Amniotic stem cell (primary cell): ENCODE measurements around the gene ARFIP2.
"Not testable (repeated sequence)": the region's sequence is repeated elsewhere in the genome, so short reads cannot be mapped to it uniquely, and the experiment has no call there.

Experiments
- DNase-seq: peaks from one replicate; lab custom pipeline; 2025; lab: John Stamatoyannopoulos, UW

The ARFIP2 gene, protein sequence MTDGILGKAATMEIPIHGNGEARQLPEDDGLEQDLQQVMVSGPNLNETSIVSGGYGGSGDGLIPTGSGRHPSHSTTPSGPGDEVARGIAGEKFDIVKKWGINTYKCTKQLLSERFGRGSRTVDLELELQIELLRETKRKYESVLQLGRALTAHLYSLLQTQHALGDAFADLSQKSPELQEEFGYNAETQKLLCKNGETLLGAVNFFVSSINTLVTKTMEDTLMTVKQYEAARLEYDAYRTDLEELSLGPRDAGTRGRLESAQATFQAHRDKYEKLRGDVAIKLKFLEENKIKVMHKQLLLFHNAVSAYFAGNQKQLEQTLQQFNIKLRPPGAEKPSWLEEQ

DNA sequence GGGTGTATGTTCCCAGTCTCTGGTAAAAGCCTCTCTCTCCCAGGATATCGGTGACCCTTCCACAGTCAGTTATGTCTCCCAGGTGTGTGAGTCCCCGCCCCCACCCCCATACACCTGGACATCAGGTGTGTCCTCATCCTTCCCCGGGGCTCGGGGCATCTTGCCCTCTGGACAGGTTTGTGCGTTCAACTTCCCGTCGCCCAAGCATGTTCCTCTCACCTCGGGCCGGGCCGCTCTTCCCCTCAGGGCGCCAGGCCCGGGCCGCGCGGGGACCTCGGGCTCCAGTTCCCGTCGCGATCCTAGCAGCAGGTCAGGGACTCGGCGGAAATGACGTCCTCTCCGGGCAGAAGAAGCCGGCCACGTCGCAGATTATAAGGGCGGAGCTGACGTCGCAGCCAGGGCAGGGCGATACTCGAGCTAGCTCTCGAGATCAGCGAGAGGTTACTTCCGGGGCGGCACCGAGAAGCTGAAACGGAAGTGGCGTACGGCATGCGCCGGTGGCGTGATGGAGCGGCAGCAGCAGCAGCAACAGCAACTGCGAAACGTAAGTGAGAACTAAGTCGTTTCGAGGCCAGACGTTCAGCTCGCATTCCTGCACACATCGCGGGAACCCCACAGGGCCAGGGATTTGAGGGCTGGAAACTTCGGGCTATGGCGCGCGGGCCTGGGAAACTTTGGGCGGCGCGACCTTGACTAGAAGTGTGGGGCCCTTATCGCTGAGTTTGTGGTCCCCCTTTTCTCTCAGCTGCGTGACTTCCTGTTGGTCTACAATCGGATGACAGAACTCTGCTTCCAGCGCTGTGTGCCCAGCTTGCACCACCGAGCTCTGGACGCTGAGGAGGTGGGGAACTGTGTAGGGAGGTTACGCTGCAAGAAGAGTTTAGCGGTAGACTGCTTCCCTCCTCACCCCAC lies at the start of gene ARFIP2, which contains the start of gene TIMM10B:
ARFIP2 (minus strand) TSS at position 320 of the 912 bp plus-strand sequence. CDS start 910 bp downstream, outside the sequence.
TIMM10B (plus strand) TSS at position 490 of the 912 bp plus-strand sequence; CDS start at position 506, 16 bp downstream.
- peak; percentile 98 for DNase-seq

DNA sequence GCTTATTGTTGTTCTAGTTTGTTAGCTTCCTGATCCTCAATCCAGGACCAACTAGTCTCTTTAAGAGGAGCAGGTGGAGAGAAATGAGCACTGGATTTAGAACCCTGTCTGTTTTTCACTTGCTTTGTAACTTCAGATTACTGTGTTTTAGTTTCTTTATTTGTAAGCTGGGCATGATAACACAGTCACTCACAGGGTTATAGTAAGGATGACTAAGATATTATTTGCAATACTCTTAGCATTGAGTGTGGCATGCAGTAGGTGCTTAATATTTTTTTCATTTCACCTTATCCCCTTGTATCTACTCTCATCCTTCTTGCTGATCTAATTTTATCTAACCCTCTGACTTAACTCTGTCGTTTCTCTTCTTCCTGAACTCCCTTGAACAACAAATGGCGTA lies 49.7 kb upstream of the ARFIP2 start:
- DNase-seq, result no peak

DNA sequence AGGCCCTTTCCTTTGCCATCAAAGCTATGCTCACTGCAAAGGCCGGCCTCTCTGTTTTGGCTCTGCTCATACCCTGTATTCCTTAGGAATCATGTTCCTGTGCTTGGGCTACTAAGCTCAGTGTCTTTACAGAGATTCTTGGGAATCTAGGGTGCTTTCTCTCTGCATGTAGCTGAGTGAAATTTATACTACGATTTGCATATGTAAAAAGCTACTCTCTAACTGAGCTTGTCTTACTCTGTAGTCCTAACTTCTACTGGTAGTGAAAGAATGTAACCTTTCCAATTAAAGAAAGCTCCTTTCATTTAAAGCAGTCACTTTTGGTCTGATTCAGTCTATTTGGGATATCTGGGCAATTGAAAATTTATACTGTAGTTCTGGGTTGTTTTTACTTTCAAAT lies 48.1 kb upstream of the ARFIP2 start:
- DNase-seq, result no peak

DNA sequence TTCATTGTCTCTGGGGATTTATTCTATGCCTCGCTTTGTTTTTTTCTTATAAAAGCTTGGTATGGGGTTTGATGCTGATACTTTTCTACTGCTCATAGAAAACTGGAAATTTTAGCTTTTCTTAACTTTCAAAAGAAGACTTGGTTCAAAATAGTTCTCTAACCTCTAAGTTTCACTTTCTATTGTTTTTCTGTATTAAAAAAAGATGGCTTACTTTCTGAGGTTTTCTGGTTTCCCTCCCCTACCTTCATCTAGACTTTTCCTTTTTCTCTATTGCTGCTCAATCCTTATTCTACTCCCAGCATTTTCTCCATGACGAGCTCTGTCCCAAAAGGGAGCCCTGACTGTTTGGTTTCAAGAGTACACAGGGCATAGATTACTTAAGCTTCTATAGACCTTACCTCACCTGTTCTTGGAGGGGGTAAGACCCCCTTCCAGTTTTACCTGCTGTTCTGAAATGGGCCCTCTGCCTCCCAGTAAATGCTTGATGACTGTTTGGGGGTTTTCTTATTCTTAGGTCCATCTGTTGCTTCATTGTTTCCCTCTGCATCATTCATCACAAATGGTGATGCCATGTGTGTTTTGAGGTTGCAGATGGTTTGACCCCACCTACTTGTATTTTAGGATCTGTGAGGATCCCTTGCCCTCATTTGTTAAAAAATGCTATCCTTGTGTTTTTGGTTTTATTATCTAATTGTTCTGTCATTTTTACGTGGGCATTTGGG lies 45.4 kb upstream of the ARFIP2 start:
- no peak for DNase-seq

DNA sequence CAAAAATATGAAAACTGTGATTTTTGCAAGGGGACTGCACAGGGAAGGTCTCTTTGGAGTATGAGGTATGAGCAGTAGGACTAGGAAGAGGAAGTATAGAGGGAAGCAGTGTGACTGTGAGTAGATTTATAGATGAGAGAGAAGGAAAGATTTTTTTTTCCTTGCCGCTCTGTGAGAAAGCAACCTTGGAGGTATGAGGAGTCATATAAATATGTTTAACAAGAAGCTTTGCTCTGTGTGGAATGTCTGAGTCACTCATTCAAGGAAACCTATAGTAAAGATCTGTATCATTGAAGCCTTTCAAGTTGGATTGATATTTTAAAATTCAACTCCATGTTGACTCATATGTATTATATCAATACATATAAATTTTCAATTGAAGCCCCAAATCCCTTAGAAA lies 42.1 kb upstream of the ARFIP2 start:
- peak; percentile 43 for DNase-seq

DNA sequence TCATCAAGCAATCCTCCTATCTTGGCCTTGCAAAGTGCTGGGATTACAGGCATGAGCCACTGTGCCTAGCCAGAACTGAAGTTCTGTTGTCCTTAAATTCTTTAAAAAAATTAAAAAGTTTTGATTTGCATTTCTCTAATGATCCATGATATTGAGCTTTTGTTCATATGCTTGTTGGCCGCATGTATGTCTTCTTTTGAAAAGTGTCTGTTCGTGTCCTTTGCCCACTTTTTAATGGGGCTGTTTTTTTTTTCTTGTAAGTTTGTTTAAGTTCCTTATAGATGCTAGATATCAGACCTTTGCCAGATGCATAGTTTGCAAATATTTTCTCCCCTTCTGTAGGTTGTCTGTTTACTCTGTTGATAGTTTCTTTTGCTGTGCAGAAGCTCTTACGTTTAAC lies 40.8 kb upstream of the ARFIP2 start:
- DNase-seq, result not testable (repeated sequence)

DNA sequence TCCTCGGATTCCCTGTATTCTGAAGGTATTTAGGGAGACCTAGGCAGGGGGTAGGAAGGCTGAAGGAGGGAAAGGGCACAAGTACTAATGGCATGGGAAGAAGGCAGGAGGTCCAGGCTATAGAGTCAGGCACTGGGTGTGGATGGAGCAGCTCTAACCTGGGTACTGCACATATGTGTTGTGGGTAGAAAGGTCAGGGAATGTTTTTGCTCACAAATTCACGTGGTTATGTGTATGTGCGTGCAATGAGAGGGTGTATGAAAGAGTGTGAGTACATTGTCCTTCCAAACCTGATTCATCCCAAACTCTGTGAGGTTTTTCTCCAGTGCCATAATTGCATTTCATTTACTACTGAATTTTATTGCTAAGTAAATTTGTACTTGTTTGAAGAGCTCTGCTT lies 39.1 kb upstream of the ARFIP2 start:
- no peak for DNase-seq

DNA sequence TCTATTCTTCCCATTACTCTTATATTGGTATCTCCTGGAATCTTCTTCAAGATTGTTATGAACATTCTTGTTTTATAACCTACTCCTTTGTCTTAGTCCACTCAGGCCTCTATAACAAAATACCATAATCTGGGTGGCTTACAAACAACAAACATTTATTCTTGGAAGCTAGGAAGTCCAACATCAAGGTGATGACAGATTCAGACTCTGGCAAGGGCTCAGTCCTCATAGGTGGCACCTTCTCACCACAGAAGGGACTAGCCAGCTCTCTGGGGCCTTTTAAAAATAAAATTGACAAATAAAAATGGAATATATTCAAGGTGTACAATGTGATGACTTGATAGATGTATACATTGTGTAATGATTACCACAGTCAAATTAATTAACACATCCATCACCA lies 35.7 kb upstream of the ARFIP2 start:
- DNase-seq, result no peak

DNA sequence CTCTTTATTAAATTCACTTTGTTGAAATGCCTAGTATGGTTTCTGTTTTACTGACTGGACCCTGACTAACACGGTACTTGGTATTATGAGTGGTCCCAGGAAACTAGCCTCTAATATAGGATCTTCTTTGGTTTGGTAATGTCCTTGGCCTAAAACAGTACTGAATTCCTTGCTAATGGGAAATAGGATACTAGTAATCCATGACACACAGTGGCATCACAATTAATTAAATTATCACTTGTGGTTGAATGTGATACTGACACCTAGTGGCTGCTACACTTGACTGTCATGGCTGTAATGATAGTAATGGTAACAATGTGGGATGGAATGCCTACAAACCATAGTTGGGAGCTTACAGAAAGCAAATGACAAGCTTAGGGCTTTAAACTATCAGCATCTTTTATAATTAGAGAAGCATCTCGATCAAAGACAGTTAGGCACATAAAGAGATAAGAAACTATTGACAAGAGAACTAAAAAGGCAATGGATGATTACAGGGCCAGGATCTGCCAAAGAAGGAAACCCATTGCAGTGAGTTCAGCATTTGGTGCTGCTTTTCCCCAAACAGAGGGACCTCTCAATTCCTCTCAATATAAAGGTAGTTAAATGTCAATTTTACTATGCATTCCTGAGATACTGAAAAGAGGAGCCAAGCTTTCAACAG lies 24.6 kb upstream of the ARFIP2 start:
- no peak for DNase-seq

DNA sequence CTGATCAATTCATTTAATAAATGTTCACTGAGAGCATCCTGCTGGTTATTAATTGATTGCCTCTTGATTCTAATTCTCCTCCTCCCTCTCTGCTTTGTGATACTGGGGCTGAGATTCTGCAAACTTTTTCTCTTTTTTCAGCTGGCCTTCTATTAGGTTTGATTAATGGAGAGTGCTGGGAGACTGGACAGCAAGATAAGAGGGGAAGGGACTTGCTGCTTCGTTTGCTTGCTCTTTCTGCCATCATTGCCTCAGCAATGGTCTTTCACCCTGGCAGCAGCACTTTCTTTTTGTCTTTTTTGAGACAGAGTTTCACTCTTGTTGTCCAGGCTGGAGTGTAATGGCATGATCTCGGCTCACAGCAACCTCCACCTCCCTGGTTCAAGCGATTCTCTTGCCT lies 23.0 kb upstream of the ARFIP2 start:
- DNase-seq, result no peak

DNA sequence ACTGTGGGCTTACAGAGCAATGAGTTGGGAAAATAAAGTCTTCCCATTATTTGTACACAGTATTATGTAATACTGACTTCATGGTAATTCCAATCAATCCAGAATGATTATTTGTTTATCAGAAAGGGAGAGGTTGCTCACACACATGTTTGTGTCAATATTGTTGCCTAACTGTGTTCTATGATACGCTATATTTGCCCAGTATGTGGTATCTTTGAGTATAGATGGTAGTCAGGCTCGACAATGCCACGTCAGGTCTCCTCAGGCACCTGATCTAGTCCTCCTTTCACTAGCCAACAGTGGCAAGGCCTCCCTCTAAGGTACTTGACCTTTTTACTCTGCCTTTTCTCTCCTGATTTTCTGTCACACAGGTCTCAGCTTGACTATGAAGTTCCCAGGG lies 21.3 kb upstream of the ARFIP2 start:
- DNase-seq, result no peak

DNA sequence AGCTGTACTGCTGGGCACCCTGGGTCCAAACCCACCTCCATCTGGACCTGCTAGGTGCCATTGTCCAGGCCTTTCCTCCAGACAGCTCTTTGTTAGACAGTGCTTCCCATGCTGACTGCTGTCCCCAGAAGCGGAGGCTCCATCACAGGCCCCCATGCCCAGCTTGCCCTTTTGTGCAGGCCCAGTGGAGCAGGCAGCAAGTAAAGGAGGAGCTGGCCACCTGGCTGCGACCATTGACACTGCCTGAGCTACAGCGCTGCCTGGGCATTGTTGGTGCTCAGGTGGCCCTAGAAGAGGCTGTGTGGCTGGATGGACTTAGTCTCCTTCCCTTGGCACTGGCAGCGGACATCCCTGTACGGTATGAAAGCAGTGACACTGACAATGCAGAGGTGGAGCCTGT lies 17.4 kb upstream of the ARFIP2 start:
- DNase-seq, result no peak

DNA sequence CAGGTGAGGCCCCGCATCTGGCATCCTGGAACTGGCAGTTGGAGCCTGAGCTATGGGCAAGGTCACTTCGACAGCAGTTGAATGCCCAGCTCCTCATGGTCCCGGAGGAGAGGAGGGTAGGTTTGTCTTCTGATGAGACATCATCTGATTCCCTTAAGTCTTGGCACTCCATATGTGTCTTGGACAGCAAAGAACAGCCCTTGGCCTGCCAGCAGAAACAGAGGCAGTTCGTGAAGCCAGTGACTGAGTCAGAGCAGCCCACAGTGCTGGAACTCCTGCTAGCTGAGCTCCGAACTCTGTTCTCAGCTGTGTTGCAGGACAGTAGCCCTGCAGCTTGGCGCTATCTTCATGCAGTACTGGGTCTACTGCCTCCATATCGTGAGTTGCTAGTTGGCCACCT lies 17.0 kb upstream of the ARFIP2 start:
- DNase-seq, result no peak

DNA sequence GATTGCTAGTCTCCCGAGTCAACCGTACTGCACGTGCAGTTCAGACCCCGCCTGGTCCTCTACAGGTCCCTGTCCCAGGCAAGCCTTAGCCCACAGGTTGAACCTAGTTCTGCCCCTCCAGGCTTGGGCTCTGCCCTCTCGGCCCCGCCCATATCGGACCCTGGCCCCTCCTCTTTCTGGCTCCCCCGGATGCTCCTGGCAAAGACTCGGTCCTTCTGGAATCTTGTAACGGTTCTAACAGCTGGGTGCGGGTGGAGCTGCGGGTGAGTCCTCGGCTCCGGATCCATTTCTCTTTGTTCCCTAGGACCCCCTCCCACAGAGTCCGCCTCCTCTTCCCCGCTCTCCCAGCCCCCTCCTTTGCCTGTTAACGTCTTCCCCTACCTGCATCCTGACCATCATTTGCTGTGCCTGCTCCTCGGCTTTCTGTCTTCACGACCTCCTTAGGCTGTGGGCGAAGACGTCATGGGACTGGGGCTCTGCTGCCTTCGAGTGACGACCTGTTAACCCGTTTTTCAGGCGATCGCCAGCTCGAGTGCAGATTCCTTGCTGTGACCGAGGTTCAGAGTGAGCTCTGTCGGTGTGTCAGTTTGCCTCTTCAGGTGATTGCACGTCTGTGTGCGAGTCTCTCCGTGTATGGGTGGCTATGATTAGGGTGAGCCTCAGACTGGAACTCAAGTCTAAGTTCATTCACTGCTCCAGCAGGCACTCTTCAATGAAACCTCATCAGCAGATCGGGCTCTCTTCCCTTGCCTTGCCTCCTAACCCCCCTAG lies 16.1 kb upstream of the ARFIP2 start, which contains the start of gene DNHD1:
DNHD1 (plus strand) TSS at position 212 of the 771 bp plus-strand sequence. CDS start 936 bp downstream, outside the sequence.
- no peak for DNase-seq

DNA sequence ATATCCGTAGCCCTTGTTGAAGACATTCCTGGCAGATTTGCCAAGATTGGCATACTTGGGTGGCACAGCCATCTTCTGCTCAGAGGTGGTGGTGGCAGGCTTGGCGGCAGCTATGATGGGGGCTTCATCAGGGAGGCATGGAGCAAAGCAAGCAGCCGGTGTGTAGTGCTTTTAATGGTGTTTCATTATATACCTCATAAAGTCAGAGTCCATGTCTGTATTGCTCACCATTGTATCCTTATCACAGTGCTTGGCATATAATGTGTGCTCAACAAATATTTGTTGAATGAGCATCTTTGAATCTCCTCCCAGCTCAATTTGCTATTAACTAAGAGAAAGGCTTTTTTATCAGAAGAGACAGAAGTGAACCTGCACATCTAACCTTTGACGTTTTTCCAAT lies 8.2 kb upstream of the ARFIP2 start:
- no peak for DNase-seq

DNA sequence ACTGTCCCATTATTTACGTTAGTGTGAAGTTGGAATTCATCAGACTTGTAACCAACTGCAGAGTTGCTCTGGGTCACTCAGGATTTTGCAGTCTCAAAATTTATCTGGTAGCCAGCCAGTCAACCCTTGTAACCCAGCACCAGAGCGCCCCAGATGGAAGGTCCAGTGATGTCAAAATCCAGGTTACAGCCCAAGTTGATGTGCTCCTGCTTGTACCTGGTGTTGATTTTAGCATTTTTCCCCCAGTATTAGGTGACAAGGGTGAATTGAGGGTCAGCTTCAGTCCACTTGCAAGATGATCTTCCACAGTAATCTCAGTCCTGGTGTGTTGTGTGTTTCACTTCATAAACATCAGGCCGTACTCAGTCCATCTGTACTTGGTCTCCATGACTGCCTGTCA lies 7.7 kb upstream of the ARFIP2 start:
- no peak for DNase-seq

DNA sequence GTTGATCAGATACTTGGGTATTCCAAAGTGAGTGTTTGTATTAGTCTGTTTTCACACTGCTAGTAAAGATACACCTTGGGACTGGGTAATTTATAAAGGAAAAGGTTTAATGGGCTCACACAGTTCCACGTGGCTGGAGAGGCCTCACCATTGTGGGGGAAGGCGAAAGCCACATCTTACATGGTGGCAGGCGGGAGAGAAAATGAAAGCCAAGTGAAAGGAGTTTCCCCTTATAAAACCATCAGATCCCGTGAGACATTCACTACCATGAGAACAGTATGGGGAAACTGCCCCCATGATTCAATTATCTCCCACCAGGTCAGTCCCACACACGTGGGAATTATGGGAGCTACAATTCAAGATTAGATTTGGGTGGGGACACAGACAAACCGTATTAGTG lies 7.2 kb upstream of the ARFIP2 start:
- no peak for DNase-seq

DNA sequence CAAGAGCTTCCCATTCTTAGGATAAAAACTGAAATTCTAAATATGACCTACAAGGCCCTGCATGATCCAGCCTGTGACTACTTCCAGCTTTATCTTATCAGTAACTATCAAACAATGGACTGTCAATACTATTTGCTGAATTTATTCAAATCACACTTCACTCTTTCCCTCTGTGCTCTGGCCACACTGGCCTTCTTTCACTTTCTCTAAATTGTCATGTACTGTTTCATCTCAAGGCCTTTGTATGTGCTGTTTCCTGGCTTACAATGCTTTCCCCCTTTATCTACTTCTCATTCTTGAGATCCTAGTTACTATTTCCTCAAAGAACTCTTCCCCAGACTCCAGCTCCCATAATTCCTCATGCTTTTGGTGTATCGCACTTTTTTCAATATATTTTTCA lies 5.8 kb upstream of the ARFIP2 start:
- DNase-seq, result no peak

DNA sequence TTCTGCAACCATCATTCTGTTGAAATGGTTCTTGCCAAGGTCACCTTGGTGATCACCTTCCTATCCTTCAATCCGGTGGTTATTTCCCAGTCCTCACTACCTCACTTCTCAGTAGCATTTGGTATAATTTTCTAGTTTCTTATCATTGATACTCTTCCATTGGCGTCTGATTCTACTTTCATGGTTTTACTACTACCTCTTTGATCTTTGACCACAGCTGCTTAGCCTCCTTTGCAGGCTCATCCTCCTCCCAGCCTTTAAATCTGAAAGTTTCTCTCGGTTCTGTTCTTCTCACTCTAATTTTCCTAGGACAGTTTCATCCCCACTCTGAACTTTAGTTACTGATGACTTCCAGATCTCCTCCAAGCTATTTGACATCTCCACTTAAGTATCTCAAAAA lies 5.1 kb upstream of the ARFIP2 start:
- no peak for DNase-seq

DNA sequence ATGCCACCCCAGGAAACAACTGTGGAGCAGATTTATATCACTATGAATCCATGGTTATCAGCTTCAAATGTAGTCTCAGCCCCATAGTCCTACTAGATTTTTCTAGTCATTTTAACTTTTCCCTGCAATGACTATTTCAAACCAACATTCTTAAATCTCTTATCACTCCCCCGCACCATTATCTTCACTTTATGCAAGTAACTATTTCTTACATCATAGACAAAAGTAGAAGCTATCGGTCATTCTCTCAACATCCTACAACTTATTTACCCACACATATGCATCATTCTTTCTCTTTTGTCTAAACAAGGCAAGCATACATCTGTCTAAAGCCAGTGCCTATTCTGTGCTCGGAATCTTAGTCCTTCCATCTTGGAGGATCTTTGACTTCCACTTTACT lies 4.5 kb upstream of the ARFIP2 start:
- no peak for DNase-seq

DNA sequence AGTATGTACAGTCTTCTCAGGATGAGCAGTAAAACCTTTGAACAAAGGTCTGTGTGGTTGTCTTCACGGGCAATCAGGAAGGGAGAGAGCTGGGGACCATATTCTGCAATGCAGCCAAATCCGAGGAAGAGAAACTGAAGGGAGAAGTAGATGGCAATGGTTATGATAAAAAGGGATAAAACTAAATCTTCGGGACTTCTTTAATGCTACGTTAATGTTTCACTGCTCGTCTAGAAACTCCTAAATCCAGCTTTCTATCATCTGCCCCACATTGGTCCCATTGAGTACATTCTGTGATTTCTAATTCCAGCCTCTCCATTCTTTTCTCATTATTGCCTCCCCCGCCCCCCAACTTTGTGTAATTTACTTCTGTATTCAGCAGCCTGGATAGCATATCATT lies 1.9 kb upstream of the ARFIP2 start:
- DNase-seq, result no peak
